GM19467 (cell line): ENCODE measurements around the gene TUBAL3.

Source experiments
- ATAC-seq: cut with Tn5 transposase; IDR thresholded peaks from one replicate; pipeline ENCODE4 v1.9.1; 2021; ENCODE audit warnings: mild to moderate bottlenecking, moderate library complexity; ENCODE audit not compliant: unreplicated experiment

The TUBAL3 gene

DNA sequence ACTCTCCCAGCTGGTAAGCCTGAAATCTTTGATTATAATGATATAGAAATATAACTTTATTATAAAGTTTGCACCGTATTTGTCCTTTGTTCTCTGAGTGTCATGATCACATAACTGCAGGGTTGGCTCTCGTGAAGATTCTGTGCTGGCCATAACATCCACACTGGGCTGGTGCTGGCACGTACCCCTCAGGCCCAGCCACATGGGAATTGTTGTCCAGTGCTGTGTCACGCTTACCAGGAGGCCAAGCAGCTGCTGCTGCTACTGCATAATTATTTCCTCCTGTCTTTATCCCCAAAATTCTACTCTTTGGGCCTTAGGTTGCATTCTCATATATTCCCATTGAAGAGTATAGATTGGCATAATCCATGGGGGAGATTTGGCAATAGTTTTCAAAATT, 60.6 kb downstream of the TUBAL3 start:
- no peak for ATAC-seq

DNA sequence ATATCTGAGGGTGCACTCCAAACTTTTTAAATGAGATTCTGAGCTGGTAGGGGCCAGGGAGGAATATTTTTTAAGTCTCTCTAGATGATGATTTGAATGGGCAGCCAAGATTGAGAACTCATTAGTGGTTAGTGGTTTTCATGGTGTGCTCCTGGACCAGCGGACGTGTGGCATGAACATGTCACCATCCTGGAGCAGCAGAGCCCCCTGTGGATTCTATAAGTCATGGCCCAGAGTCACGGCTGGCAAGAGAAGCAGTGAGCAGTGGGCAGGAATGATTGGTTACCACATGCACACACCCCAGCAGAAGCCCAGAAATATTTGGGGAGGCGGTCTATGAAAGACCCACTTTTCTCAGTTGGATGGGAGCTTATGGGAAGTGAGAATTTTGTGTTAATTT, 61.1 kb downstream of the TUBAL3 start:
- no peak for ATAC-seq
